GM06990 (cell line): Measurements from ENCODE around the gene IFT81.
"Not testable (repeated sequence)": the region's sequence is repeated elsewhere in the genome, so short reads cannot be mapped to it uniquely, and the experiment has no call there.

Source experiments
- DNase-seq: peaks from one replicate; pipeline ENCODE4 v3.0.0-alpha.2; 2011; ENCODE audit not compliant: insufficient read length; ENCODE audit errors: extremely low read depth
- H3K27me3 ChIP-seq: replicated peaks from 2 replicates; pipeline ENCODE4 v1.6.0; 2011; ENCODE audit warnings: low read length; ENCODE audit not compliant: control insufficient read depth, insufficient read depth
- H3K36me3 ChIP-seq: 2 replicates; pipeline ENCODE4 v1.5.1; 2011; ENCODE audit warnings: low read length; ENCODE audit not compliant: control insufficient read depth, insufficient read depth
- H3K4me3 ChIP-seq: replicated peaks from 2 replicates; pipeline ENCODE4 v1.5.1; 2011; ENCODE audit warnings: low read depth, mild to moderate bottlenecking, control low read depth, low read length
- CTCF ChIP-seq: IDR thresholded peaks from 2 replicates; pipeline ENCODE4 v1.5.1; 2011; ENCODE audit warnings: low read length, control low read depth, mild to moderate bottlenecking, inconsistent platforms; ENCODE audit not compliant: insufficient read depth, poor library complexity, severe bottlenecking

IFT81 gene

GRCh38 chr12:110224379-110225304 is 100.5 kb downstream of the IFT81 start:
- DNase-seq = no peak
- H3K27me3 ChIP-seq = no peaks in the 10 kb centered on the region
- peak; percentile 24 for TF ChIP-seq CTCF
- H3K4me3 ChIP-seq = no peak overlapping the region
- H3K36me3 ChIP-seq = no peaks in the 10 kb centered on the region; the same call in 1 of the 2 replicates

- Histone ChIP-seq H3K27me3 (no peaks in the 10 kb centered on the region), H3K36me3 (no peaks in the 10 kb centered on the region), H3K4me3 (no peak overlapping the region)
- no peak for TF ChIP-seq CTCF
- no peak for DNase-seq
These were observed 103.0 kb downstream of the IFT81 start for GRCh38 chr12:110227138-110227537.

GRCh38 chr12:110228348-110228747 is 104.2 kb downstream of the IFT81 start:
- H3K27me3 ChIP-seq = not testable (repeated sequence)

GRCh38 chr12:110228756-110229155 is 104.6 kb downstream of the IFT81 start:
- H3K27me3 ChIP-seq = no peaks in the 10 kb centered on the region
- TF ChIP-seq CTCF = no peak
- no peak for DNase-seq

More at GRCh38 chr12:110228348-110228747, 104.2 kb downstream of the IFT81 start:
- H3K36me3 ChIP-seq, H3K4me3 ChIP-seq, DNase-seq: not testable (repeated sequence)

GRCh38 chr12:110229409-110229808 is 105.3 kb downstream of the IFT81 start:
- Histone ChIP-seq H3K4me3 (no peak overlapping the region), H3K36me3 (no peaks in the 10 kb centered on the region), H3K27me3 (no peaks in the 10 kb centered on the region)
- DNase-seq = no peak
- TF ChIP-seq CTCF = no peak

More at GRCh38 chr12:110228756-110229155, 104.6 kb downstream of the IFT81 start:
- no peak overlapping the region for H3K4me3 ChIP-seq
- no peaks in the 10 kb centered on the region for H3K36me3 ChIP-seq

GRCh38 chr12:110230655-110231054 is 106.5 kb downstream of the IFT81 start:
- no peak for DNase-seq
- TF ChIP-seq CTCF = no peak

More at GRCh38 chr12:110230655-110231054, 106.5 kb downstream of the IFT81 start:
- H3K4me3 ChIP-seq = no peak overlapping the region
- no peaks in the 10 kb centered on the region for H3K36me3 ChIP-seq
- H3K27me3 ChIP-seq = no peaks in the 10 kb centered on the region
